Measurements from ENCODE around the gene ADGRB3. TPM values are rescaled to one million over a fixed set of nuclear protein-coding genes. Genes with fewer than 3 reads are reported as not detected.

Gene ADGRB3
- total and polyA plus RNA-seq, 2 donors (not counting 1 experiment from before 2014, with no cell fraction given): not detected

DNA sequence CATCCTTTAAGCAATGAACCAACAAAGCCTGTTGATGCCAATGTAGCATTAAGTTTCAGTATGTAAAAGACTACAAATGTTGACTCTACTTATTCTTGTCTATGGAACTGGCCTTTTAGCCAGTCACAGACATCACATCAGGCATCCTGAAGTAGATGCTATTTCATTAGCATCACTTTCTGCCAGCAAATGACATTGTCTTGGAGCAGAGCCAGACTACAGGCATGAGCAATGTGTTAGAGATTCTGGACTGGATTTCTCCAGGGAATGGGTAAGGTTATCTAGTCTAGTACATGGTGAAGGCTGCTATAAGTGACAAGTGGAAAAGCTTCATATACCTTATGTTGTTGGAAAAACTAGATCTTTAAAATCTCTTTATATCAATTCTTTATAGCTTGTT lies 142.9 kb downstream of the ADGRB3 start:
- H3K4me1 Mint-ChIP-seq: no peaks in the 10 kb centered on the region
- Histone ChIP-seq H3K4me3 (ENCODE audit: control extremely low read depth in 1 of 5, extremely low read depth in 1 of 5, insufficient read depth in 1 of 5, low read depth in 2 of 5, low read length in 4 of 5) (no peak overlapping the region), H4K20me1 (ENCODE audit: control insufficient read depth, insufficient read depth, low read length, poor library complexity, severe bottlenecking) (no peaks in the 10 kb centered on the region), H3K4me1 (ENCODE audit: control insufficient read depth in 2 of 2, insufficient read depth in 2 of 2, low read length in 2 of 2) (no peaks in the 10 kb centered on the region), H3K27me3 (replicated peaks in 1 of 4; ENCODE audit: control extremely low read depth in 1 of 4, control insufficient read depth in 3 of 4, insufficient read depth in 4 of 4, low read length in 3 of 4) (no peaks in the 10 kb centered on the region), H3K9ac (ENCODE audit: low read length) (no peak overlapping the region), H3K4me2 (replicated peaks; ENCODE audit: low read depth, low read length, poor library complexity, severe bottlenecking) (no peak overlapping the region), H3K36me3 (replicated peaks in 1 of 2; ENCODE audit: control extremely low read depth in 1 of 2, control insufficient read depth in 1 of 2, extremely low read depth in 1 of 2, insufficient read depth in 2 of 2, low read length in 1 of 2) (no peaks in the 10 kb centered on the region), H3K27ac (ENCODE audit: low read length in 2 of 2) (no peak overlapping the region), H3K9me3 (ENCODE audit: control extremely low read depth in 1 of 3, control insufficient read depth in 2 of 3, insufficient read depth in 1 of 3, low read length in 2 of 3) (no peaks in the 10 kb centered on the region), H3K79me2 (ENCODE audit: control insufficient read depth, insufficient read depth, low read length) (no peaks in the 10 kb centered on the region), H2AFZ (ENCODE audit: insufficient read depth, low read depth, low read length, poor library complexity, severe bottlenecking) (no peak overlapping the region)
- H3K27me3 Mint-ChIP-seq: no peaks in the 10 kb centered on the region
- ATAC-seq (ENCODE audit: low read depth) (no peak), DNase-seq (no peak)
- no peak overlapping the region for H3K27ac Mint-ChIP-seq
- TF ChIP-seq CTCF (IDR thresholded peaks at IDR 0.05): no peak
- no peak for TF ChIP-seq EZH2 (IDR thresholded peaks at IDR 0.05; ENCODE audit: borderline replicate concordance, insufficient read depth, low read depth, low read length, poor library complexity, severe bottlenecking)
- no peak overlapping the region for H3K4me3 Mint-ChIP-seq
- POLR2A ChIA-PET: no interaction called here
- intact Hi-C loops (cut with micrococcal nuclease): no loop called here
- CTCF ChIA-PET: no interaction called here
- no peaks in the 10 kb centered on the region for H3K9me3 Mint-ChIP-seq (ENCODE audit: insufficient read depth)

DNA sequence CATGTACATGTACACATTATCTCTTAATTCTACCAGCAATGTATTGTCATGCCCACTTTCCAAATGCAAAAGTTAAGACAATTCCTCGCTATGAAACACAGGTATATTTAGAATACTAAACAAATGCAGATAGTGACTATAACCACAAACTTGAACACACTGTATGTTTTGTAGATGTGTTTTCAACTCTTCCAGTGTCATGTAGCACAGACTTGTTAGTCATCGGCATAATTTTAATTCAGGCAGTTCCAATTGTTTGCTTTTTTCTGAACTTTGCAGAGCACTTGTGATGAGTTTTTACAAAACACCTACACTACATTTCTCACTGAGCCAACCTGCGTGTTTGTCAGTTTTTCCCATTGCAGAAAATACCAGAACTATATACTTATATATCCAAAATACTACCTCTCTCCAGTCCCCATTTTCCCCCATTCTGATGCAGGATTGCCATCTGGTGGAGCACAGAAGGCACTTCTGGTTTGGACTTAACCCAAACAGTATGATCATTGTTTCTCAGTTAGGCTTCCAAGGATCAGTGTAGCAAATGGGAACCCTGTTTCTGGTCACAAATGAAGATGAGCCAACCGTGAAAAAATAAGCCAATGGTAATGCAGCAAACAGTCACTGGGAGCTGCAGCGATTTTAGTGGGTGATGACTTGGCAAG lies 143.4 kb downstream of the ADGRB3 start:
- Histone ChIP-seq H3K4me1 (ENCODE audit: control insufficient read depth in 2 of 2, insufficient read depth in 2 of 2, low read length in 2 of 2) (no peaks in the 10 kb centered on the region), H3K27me3 (replicated peaks in 1 of 4; ENCODE audit: control extremely low read depth in 1 of 4, control insufficient read depth in 3 of 4, insufficient read depth in 4 of 4, low read length in 3 of 4) (no peaks in the 10 kb centered on the region), H3K27ac (ENCODE audit: low read length in 2 of 2) (no peak overlapping the region), H3K4me3 (ENCODE audit: control extremely low read depth in 1 of 5, extremely low read depth in 1 of 5, insufficient read depth in 1 of 5, low read depth in 2 of 5, low read length in 4 of 5) (no peak overlapping the region), H4K20me1 (ENCODE audit: control insufficient read depth, insufficient read depth, low read length, poor library complexity, severe bottlenecking) (no peaks in the 10 kb centered on the region), H3K9ac (ENCODE audit: low read length) (no peak overlapping the region), H2AFZ (ENCODE audit: insufficient read depth, low read depth, low read length, poor library complexity, severe bottlenecking) (no peak overlapping the region), H3K9me3 (ENCODE audit: control extremely low read depth in 1 of 3, control insufficient read depth in 2 of 3, insufficient read depth in 1 of 3, low read length in 2 of 3) (no peaks in the 10 kb centered on the region), H3K79me2 (ENCODE audit: control insufficient read depth, insufficient read depth, low read length) (no peaks in the 10 kb centered on the region), H3K36me3 (replicated peaks in 1 of 2; ENCODE audit: control extremely low read depth in 1 of 2, control insufficient read depth in 1 of 2, extremely low read depth in 1 of 2, insufficient read depth in 2 of 2, low read length in 1 of 2) (no peaks in the 10 kb centered on the region), H3K4me2 (replicated peaks; ENCODE audit: low read depth, low read length, poor library complexity, severe bottlenecking) (no peak overlapping the region)
- no peak overlapping the region for H3K27ac Mint-ChIP-seq
- POLR2A ChIA-PET: no interaction called here
- ATAC-seq (ENCODE audit: low read depth) (no peak), DNase-seq (no peak)
- intact Hi-C loops (cut with micrococcal nuclease): no loop called here
- no peak overlapping the region for H3K4me3 Mint-ChIP-seq
- WGBS (ENCODE audit: insufficient coverage): 49% methylated on average over 2 of the region's 5 CpGs
- H3K4me1 Mint-ChIP-seq: no peaks in the 10 kb centered on the region
- TF ChIP-seq EZH2 (IDR thresholded peaks at IDR 0.05; ENCODE audit: borderline replicate concordance, insufficient read depth, low read depth, low read length, poor library complexity, severe bottlenecking) (no peak), CTCF (IDR thresholded peaks at IDR 0.05) (no peak)
- no peaks in the 10 kb centered on the region for H3K27me3 Mint-ChIP-seq
- CTCF ChIA-PET: no interaction called here
- H3K9me3 Mint-ChIP-seq (ENCODE audit: insufficient read depth): peaks cover 3% of the 10 kb centered on the region
